Activated T-cell treated with anti-CD3 and anti-CD28 coated beads for 24 hours (primary cell): ENCODE data around the gene ACADM.
A peak's percentile ranks its signal among the peaks of the same experiment; 100 is the strongest.
"Not testable (repeated sequence)": the region's sequence is repeated elsewhere in the genome, so short reads cannot be mapped to it uniquely, and the experiment has no call there.

Experiments
- DNase-seq: peaks from one replicate; pipeline ENCODE4 v3.0.0-alpha.2; 2020; ENCODE audit warnings: low read depth

The ACADM gene

DNA sequence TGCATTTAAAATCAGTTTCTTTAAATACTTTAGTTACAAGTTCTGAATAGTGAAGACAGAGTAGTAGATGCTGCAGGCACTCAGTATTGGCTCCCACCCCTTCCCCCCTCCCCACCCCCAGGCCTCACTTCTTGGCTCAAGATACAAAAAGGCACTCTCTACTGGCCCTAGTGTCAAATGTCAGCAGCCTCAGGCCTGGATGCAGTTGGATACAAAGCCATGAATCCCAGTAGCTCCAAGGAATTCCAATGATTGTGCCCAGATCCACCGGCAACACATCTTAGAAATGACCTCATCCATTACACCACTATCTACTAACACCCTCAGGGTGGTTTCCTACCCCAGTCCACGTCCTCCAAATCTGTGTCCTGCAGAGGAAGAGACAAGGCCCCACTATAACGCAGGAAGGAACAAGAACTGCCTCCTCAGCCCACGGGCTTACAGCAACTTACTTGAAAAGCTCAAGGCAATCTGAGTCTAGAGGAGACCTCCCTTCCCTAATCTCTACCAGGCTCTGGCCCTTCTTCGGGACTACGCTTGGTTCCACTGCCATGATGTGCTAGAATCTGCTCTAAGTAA is 17.6 kb downstream of the ACADM start:
- no peak for DNase-seq

DNA sequence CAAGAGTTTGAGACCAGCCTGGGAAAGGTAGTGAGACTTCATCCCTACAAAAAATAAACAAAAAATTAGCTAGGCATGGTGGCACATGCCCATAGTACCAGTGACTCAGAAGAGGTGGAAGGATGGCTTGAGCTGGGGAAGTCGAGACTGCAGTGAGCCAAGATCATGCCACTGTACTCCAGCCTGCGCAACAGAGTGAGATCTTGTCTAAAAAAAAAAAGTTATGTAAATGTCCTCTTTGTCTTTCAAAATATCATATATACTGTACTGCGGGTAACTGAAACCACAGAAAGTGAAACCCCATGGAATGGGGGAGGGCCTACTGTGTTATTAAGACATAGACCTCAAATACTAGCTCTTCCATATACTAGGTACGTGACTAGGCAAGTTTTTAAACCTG is 20.8 kb downstream of the ACADM start:
- DNase-seq, result no peak

DNA sequence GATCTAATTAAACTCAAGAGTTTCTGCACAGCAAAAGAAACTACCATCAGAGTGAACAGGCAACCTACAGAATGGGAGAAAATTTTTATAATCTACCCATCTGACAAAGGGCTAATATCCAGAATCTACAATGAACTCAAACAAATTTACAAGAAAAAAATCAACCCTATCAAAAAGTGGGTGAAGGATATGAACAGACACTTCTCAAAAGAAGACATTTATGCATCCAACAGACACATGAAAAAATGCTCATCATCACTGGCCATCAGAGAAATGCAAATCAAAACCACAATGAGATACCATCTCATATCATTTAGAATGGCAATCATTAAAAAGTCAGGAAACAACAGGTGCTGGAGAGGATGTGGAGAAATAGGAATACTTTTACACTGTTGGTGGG is 32.7 kb downstream of the ACADM start:
- DNase-seq, result not testable (repeated sequence)

DNA sequence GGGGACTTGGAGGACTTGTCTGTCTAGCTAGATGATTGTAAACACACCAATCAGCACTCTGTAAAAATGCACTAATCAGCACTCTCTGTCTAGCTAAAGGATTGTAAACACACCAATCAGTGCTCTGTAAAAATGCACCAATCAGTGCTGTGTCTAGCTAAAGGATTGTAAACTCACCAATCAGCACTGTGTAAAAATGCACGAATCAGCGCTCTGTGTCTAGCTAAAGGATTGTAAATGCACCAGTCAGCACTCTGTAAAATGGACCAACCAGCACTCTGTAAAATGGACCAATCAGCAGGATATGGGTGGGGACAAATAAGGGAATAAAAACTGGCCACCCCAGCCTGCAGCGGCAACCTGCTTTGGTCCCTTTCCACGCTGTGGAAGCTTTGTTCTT is 34.0 kb downstream of the ACADM start:
- DNase-seq, result not testable (repeated sequence)

DNA sequence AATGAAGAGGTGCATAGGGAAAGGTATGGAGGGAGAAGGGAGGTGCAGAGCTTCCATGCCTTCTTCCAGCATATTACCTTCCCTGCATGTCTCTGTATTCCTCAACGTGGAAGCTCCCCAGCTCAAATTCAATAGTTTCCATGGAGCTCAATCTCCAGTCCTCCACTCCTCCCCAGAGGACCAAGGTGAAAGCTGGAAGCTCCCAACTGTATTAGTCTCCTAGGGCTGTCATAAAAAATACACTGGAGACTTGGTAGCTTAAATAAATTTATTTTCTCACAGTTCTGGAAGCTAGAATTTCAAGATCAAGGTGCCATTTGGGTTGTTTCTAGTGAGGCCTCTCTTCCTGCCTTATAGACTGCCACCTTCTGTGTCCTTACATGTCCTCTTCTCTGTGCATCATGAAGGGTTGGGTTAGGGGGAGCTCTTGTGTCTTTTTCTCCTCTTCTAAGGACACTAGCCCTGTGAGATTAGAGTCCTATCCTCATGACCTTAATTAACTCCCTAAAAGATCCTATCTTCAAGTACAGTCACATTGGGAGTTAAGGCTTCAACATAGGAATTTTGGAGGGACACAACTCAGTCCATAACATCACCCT is 39.6 kb downstream of the ACADM start:
- no peak for DNase-seq

DNA sequence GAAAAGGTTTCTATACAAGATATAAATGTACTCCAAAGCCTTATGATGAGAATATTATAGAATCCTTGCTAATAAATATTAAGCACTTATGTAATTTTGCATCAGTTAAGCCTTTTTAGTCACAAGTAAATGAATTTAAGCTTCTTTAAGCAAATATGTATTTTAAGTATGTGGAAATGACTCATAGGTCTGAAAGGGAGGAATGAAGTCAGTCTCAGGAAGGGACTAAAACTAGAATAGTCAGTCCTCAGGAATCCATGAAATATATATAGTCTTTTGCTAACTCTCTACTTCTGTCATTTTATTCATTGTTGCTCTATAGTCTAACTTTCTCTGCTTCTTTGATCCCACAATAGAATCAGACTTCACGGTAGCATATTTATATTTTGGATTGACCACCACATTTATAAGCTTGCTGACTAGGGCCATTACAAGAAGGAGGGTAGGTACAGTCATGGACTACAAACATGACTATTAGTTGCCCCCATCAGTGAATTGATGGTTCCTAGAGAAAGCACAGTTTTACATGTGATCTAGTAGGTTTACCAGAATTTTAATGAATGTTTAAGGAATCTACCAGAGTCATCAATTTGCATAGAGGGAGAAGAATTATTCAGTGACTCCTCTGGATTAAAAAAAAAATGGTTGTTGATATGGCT is 41.3 kb downstream of the ACADM start:
- DNase-seq, result no peak

DNA sequence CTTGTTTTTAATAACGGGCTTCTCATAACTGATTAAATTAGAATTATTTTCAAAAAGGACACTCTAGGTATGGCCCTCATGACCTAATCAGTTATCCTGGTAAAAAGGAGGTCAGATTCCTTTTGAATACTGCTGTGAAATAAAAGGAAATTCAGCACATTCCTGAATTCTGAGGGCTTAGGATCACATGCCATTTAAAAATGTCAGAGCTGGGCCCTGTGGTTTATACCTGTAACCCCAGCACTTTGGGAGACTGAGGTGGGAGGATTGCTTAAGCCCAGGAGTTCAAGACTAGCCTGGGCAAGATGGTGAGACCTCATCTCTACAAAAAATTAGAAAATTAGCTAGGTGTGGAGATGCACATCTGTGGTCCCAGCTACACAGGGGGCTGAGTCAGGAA is 43.5 kb downstream of the ACADM start:
- no peak for DNase-seq

DNA sequence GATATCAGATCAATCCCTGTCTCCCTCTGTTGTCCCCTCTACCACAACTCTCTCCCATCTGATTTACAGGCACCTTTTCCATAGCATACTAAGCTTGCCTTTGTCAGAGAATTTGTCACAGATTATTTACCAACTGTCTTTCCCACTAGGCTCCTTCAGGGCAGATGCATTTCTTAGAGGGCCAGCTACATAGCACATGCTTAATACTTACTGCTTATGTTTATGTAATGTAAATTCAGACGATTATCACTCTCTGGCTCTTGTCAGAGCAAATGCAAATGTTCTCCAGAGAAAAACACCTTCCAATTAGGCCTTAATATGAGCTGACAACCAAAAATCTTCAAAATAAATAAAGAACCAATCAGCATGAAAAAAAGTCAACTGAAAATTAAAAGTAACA is 46.3 kb downstream of the ACADM start:
- DNase-seq, result no peak

DNA sequence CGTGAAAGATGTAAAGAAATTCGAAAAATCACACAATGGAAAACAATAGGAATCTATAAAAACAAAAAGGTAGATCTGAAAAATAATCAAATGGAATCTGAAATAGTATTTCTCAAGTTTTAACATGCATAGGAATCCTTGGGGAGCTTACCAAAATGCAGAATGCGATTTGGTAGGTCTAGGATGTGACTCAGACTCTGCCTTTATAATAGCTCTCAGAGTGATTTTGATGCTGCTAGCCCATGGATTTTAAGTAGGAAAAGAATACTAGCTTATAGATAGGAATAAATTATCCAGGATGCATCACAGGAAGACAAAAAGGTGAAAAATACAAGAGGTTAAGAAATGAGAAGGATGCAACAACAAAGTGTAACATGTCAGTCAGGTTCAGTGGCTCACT is 47.5 kb downstream of the ACADM start:
- DNase-seq, result no peak

DNA sequence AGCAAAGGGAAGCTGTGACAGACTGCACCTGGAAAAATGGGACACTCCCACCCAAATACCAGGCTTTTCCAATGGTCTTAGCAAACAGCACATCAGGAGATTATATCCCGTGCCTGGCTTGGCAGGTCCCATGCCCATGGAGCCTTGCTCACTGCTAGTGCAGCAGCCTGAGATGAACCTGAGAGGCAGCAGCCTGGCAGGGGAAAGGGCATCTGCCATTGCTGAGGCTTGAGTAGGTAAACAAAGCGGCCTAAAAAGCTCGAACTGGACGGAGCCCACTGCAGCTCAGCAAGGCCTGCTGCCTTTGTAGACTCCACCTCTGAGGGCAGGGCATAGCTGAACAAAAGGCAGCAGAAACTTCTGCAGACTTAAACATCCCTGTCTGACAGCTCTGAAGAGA is 53.3 kb downstream of the ACADM start:
- DNase-seq, result not testable (repeated sequence)

DNA sequence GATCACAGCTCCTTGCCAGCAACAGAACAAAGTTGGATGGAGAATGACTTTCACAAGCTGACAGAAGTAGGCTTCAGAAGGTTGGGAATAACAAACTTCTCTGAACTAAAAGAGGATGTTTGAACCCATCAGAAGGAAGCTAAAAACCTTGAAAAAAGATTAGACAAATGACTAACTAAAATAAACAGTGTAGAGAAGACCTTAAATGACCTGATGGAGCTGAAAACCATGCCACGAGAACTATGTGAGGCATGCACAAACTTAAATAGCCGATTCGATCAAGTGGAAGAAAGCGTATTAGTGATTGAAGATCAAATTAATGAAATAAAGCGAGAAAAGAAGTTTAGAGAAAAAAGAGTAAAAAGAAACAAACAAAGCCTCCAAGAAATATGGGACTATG is 54.2 kb downstream of the ACADM start:
- not testable (repeated sequence) for DNase-seq

DNA sequence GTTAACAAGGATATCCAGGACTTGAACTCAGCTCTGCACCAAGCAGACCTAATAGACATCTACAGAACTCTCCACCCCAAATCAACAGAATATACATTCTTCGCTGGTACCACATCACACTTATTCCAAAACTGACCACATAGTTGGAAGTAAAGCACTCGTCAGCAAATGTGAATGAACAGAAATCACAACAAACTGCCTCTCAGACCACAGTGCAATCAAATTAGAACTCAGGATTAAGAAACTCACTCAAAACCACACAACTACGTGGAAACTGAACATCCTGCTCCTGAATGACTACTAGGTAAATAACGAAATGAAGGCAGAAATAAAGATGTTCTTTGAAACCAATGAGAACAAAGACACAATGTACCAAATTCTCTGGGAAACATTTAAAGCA is 55.7 kb downstream of the ACADM start:
- not testable (repeated sequence) for DNase-seq

DNA sequence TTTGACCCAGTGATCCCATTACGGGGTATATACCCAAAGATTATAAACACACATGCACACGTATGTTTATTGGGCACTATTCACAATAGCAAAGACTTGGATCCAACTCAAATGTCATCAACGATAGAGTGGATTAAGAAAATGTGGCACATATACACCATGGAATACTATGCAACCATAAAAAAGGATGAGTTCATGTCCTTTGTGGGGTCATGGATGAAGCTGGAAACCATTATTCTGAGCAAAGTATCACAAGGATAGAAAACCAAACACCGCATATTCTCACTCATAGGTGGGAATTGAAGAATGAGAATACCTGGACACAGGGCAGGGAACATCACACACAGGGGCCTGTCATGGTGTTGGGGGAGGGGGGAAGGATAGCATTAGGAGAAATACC is 59.4 kb downstream of the ACADM start:
- DNase-seq, result not testable (repeated sequence)

DNA sequence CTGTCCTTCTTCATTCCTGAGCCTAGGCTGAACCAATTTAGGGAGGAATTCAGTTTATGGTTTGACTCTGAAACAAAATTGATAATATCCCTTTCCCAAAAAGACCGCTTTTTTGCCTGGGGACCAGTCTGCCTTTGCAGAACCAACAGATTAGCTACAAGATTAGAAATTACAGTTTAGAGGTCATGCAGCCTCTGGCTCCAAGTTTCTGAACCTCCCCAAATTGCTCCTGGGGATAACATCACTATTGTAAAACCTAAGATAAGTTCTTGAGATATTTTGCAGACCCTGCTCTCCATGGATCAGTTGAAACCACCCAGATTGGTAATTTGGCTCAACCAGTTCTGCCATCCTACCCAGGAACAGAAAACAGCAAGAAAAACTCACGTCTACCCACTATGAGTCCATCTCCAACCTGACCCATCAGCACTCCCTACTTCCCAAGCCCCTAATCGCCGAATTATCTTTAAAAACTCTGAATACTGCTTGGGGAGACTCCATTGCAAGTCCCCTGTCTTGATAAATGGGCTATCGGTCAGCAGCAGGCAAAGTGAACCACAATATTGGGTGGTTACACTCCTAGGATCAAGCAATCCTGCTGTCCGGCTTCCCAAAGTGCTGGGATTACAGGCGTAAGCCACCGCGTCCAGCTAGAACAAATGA is 60.9 kb downstream of the ACADM start:
- DNase-seq, result no peak

DNA sequence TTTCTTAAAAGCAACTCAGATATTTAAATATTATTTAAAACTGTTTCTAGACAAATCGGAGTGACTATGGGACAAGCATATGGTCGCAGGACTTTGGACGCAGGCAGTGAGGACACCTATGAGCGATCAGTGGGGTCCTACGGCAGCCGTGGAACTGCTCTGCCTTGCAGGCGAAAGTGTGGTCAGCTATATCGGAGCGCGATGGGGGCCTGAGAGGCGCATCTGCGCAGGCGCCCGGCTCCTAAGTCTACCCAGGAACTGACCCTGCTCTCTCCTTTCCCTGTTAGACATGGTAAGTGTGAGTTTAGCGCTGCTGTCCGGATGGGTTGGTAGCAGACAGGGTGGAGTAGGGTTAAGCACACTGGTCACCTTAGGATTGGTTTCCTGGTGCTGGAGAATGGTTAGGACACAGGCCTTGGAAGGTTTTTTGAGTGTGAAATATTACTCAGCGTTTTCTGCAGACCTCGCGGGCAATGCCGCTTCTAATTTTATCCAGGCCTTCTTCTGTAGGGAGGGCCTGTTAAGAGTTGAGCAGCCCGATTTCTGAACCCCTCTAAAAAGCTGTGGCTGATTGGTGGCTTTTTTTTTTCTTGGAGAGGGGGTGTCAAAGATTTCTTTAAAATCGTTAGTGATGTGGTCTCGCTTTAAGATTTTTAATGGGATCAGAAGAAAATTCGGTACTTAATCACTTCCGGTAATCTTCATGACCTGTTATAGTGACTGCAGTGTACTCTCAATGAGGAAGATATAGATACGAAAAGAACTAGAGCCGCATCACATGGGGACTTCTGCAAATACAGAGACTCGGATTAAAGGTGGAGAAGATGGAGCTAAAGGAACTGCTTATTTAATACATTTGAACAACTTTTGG is 61.7 kb downstream of the ACADM start, which contains the start of gene RABGGTB:
RABGGTB (plus strand) TSS at position 274 of the 871 bp plus-strand sequence; CDS start at position 290, 16 bp downstream.
- DNase-seq, result peak; percentile 95

DNA sequence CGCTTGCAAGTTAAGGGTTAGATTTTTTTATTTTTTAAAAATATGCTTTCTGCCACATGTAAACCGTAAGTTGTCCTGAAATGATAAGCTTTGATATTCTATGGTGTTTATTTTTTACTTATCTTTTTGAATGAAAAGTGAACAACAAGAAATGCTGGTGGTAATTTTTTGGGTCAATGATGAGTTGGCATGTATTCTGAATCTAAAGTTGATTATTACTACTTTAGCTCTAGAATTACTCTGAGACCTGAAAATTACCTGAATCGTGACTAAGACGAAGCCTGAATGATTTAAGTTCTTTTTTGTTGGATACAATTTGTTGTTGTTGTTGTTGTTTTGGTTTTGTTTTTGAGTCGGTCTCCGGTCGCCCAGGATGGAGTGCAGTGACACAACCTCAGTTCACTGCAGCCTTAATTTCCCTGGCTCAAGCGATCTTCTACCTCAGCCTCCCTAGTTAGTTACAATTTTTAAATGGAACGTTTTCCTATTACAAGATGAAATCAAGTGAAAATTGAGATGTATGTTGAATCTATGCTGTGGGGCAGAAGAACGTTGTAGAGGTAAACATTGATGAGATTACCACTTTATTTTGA is 62.5 kb downstream of the ACADM start:
- no peak for DNase-seq

DNA sequence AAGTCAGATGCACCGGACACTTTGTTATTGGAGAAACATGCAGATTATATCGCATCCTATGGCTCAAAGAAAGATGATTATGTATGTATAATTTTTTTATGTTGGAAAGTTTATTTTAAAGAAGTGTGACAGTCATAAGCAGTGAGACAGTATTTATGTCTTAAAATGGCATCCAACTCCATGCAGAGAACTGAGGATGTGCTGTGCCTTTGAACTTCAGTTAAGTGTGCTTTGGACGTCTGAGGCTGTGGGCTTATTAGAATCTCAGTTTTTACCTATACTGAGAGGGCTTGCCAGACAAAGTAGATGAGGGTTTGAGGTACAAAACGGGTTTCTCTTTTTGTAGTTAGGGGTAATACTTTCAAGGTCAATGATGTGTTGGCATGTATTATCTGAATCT is 63.0 kb downstream of the ACADM start:
- DNase-seq, result no peak

DNA sequence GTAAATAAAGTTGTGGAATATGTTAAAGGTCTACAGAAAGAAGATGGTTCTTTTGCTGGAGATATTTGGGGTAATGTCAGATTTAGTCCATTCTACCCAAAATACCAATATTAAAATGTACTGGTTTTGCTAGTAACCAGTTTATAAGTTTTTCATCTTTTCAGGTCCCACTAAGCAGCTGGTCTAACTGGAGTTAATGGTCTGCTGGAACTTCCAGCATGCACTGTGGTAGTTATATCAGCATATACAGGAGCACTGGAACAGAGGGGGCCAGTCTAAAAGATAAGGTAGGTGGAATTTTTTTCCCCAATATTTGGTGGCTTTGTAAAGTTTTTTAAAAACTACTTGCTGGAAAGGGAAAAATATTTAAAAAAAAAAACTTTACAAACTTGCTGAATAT is 65.5 kb downstream of the ACADM start:
- DNase-seq, result no peak

DNA sequence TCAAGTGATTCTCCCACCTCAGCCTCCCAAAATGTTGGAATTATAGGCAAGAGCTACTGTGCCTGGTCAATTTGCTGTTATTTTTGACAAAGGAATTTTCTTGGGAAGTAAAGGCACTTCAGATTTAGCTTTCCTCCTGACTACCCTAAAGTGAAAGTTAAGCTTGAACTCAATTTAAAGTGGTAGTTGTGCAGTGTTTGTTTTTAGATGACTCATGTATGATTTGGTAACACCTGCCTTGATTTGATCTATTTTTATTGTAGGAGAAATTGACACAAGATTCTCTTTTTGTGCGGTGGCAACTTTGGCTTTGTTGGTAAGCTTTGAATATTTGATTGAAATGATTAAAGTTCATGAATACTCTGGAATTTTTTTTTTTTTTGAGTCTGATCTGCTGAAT is 66.5 kb downstream of the ACADM start:
- no peak for DNase-seq

DNA sequence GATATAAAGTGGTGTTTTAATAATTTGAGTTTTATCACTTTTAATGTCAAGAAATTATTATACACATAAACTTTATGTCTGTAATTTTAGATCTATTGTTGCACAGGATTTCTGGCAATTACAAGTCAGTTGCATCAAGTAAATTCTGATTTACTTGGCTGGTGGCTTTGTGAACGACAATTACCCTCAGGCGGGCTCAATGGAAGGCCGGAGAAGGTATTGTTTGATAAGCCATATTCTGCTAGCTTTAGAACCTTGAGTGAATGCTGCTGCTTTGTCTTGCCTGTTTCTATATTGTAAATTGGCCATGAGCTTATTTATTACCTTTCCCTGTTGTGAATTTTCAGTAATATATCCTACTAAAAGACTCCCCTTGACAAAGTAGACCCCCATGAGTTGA is 67.6 kb downstream of the ACADM start:
- no peak for DNase-seq

DNA sequence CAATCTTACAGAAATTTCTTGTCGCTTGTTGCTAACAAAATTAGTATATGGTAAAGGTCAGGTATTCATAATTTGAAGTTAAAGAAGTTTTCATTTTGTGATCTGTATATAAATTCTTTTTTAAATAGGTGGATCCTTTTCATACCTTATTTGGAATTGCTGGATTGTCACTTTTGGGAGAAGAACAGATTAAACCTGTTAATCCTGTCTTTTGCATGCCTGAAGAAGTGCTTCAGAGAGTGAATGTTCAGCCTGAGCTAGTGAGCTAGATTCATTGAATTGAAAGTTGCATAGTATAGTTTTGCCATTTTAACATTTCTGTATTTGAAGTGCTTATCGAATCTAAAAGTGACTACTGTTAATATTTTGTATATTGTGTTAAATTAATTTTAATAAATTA is 69.9 kb downstream of the ACADM start:
- DNase-seq, result no peak

DNA sequence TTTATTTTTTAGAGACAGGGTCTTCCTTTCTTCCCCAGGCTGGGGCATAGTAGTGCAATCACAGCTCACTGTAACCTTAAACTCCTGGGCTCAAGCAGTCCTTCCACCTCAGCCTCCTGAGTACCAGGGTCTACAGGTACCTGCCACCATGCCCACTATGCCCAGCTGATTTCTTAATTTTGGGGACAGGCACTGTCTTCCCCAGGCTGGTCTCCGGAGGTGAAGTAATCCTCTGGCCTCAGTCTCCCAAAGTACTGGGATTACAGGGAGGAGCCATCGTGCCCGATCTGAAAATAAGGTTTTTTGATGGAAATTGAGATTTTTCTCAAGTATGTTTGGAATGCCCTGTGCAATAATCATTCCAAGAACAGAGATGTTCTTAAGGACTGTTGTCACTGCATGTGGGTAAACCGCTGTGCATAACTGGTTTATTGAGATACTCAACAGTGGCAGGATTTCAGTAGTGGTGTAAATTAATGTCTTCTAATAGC is 71.2 kb downstream of the ACADM start:
- no peak for DNase-seq
